ENCODE data around the gene SLC12A8. TPM values are rescaled to one million over a fixed set of nuclear protein-coding genes. Genes with fewer than 3 reads are reported as not detected.

The SLC12A8 gene
- total and polyA plus RNA-seq, 4 donors: 1.1 to 2.6 (median 1.4) TPM; not detected in 1

DNA sequence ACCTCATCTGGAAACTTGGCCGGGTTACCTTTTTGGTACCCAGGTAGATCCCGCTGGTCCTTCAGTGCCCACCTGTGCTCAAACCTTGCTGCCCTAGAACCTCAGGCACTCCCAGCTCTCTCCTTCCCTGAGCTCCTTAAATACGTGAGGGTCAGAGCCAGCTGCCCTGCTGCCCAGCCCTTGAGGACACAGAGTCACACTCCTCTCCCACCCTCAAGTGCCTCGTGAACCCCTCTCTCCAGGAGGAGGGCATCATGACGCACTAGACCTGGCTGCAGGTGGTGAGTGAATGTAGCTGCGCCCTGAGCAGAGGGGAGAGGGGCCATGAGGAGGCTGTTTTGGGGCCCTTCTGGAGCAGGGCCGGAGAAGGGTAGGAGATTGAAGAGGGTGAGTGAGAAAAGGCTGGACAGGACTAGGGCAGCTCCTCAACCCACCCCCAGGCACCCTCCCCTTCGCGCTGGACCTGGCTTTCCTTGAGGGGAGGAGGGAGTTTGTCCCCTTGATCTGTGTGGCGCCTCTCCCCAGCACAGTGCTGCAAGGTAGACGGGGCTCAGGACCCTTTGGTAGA is 941 bp downstream of the SLC12A8 start:
- 69 to 74% methylated on average over 10 to 11 of the region's 11 CpGs for WGBS, 2 donors
- Histone ChIP-seq H3K4me3 (ENCODE audit: low read length in 2 of 2) (no peak overlapping the region), H3K4me1 (ENCODE audit: control insufficient read depth in 1 of 2, insufficient read depth in 2 of 2, low read length in 2 of 2) (no peaks in the 10 kb centered on the region), H3K9me3 (ENCODE audit: control insufficient read depth, low read length) (no peaks in the 10 kb centered on the region), H3K27ac (ENCODE audit: low read depth in 1 of 2, low read length in 2 of 2) (no peak overlapping the region), H3K36me3 (ENCODE audit: control insufficient read depth in 1 of 2, insufficient read depth in 2 of 2, low read length in 1 of 2) (no peaks in the 10 kb centered on the region), H3K27me3 (ENCODE audit: control insufficient read depth in 1 of 2, insufficient read depth in 2 of 2, low read length in 1 of 2) (peaks cover 0 to 1% of the 10 kb centered on the region in 2 donors)
- DNase-seq (no peak), ATAC-seq (ENCODE audit: low FRiP score) (peak; percentile 21)
- intact Hi-C loops (cut with DNase I): no loop called here

DNA sequence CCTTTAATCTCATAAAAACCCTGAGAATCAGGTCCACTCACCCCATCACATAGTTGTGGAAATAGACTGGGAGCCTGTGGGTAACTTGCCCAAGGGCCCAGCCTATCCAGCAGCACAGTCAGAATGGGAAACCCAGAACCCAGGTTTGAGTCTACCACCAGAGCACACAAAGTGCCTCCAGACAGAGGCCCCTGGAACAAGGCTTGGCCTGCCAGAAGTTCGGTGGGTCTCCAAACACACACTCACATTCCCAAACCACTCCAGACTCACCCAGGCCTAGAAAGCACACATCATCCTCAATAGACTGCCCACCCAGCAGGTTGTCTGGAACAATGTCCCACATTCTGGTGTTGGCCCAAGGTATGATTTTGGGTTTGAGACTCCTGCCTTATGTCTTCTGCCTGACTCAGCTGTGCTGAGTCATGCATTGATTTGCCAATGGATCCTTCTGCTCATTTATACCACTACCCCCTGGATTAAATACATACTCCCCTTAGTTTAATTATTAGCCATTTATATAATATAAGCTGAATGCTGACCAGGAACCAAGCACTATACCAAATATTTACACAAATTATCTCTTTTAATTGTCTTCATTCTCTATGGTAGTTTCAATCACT is 4.5 kb downstream of the SLC12A8 start:
- Histone ChIP-seq H3K4me3 (ENCODE audit: low read length in 2 of 2) (no peak overlapping the region), H3K27me3 (ENCODE audit: control insufficient read depth in 1 of 2, insufficient read depth in 2 of 2, low read length in 1 of 2) (no peaks in the 10 kb centered on the region), H3K9me3 (ENCODE audit: control insufficient read depth, low read length) (no peaks in the 10 kb centered on the region), H3K27ac (ENCODE audit: low read depth in 1 of 2, low read length in 2 of 2) (no peak overlapping the region), H3K4me1 (ENCODE audit: control insufficient read depth in 1 of 2, insufficient read depth in 2 of 2, low read length in 2 of 2) (no peaks in the 10 kb centered on the region), H3K36me3 (ENCODE audit: control insufficient read depth in 1 of 2, insufficient read depth in 2 of 2, low read length in 1 of 2) (no peaks in the 10 kb centered on the region)
- no peak for DNase-seq
- intact Hi-C loops (cut with DNase I): no loop called here
- 83 to 96% methylated on average over 1 of the region's 1 CpG for WGBS, 2 donors
- ATAC-seq (ENCODE audit: low FRiP score): no peak

DNA sequence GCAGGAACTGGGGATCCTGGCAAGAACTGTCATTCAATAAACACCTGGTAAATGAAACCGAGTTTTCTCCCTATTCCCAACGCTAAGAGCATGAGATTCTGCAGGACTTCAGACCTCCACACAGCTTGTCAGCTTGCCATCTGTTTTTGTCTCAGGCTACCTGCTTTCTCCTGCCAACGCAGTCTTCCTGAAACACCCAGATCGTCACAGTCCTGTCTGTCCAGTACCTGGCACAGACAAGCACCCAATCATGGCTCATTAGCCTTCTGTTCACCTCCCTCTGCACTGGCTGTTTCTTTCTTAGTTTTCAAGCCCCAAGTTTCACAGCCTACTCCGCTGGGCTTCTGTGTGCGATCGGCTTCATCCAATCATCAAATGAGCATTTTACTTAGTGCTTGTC is 5.0 kb downstream of the SLC12A8 start:
- 77 to 85% methylated on average over 7 of the region's 7 CpGs for WGBS, 2 donors
- H3K36me3 ChIP-seq (ENCODE audit: control insufficient read depth in 1 of 2, insufficient read depth in 2 of 2, low read length in 1 of 2): no peaks in the 10 kb centered on the region
- H3K9me3 ChIP-seq (ENCODE audit: control insufficient read depth, low read length): no peaks in the 10 kb centered on the region
- intact Hi-C loops (cut with DNase I): no loop called here
- ATAC-seq (ENCODE audit: low FRiP score) (no peak), DNase-seq (no peak)
- H3K4me1 ChIP-seq (ENCODE audit: control insufficient read depth in 1 of 2, insufficient read depth in 2 of 2, low read length in 2 of 2): no peaks in the 10 kb centered on the region
- no peaks in the 10 kb centered on the region for H3K27me3 ChIP-seq (ENCODE audit: control insufficient read depth in 1 of 2, insufficient read depth in 2 of 2, low read length in 1 of 2)
- H3K27ac ChIP-seq (ENCODE audit: low read depth in 1 of 2, low read length in 2 of 2): no peak overlapping the region
- H3K4me3 ChIP-seq (ENCODE audit: low read length in 2 of 2): no peak overlapping the region

DNA sequence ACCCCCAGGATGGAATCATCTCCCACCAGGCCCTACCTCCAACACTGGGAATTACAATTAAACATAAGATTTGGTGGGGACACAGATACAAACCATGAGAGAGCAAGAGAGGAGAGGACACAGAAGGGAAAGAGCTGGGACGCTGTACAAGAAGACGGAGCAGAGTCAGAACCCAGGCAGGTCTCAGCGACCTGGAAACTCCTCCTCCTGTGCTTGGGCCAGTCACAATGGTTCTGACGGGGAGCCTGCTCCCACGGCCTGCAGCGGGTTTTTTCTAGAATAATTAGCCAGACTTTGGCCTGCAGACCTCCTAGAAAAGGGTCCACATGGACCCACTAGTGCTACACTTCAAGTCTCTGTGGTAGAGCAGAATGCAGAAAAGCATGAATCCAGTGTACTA is 5.6 kb downstream of the SLC12A8 start:
- no peaks in the 10 kb centered on the region for H3K4me1 ChIP-seq (ENCODE audit: control insufficient read depth in 1 of 2, insufficient read depth in 2 of 2, low read length in 2 of 2)
- 74 to 83% methylated on average over 6 of the region's 6 CpGs for WGBS, 2 donors
- DNase-seq: no peak
- H3K9me3 ChIP-seq (ENCODE audit: control insufficient read depth, low read length): no peaks in the 10 kb centered on the region
- no peak for ATAC-seq (ENCODE audit: low FRiP score)
- no peaks in the 10 kb centered on the region for H3K27me3 ChIP-seq (ENCODE audit: control insufficient read depth in 1 of 2, insufficient read depth in 2 of 2, low read length in 1 of 2)
- H3K27ac ChIP-seq (ENCODE audit: low read depth in 1 of 2, low read length in 2 of 2): no peak overlapping the region
- H3K4me3 ChIP-seq (ENCODE audit: low read length in 2 of 2): no peak overlapping the region
- H3K36me3 ChIP-seq (ENCODE audit: control insufficient read depth in 1 of 2, insufficient read depth in 2 of 2, low read length in 1 of 2): no peaks in the 10 kb centered on the region
- intact Hi-C loops (cut with DNase I): no loop called here

DNA sequence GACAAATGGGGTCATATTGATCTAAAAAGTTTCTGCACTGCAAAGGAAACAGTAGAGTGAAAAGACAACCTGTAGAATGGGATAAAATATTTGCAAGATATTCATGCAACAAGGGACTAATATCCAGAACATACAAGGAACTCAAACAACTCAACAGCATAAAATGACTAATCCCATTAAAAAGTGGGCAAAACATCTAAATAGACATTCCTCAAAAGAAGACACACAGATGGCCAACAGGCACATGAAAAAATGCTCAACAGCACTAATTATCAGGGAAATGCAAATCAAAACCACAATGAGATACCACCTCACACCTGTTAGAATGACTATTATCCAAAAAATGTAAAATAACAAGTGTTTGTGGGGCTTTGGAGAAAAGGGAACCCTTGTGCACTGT is 8.8 kb downstream of the SLC12A8 start:
- intact Hi-C loops (cut with DNase I): no loop called here
- Histone ChIP-seq H3K9me3 (ENCODE audit: control insufficient read depth, low read length) (no peaks in the 10 kb centered on the region), H3K36me3 (ENCODE audit: control insufficient read depth in 1 of 2, insufficient read depth in 2 of 2, low read length in 1 of 2) (no peaks in the 10 kb centered on the region), H3K4me1 (ENCODE audit: control insufficient read depth in 1 of 2, insufficient read depth in 2 of 2, low read length in 2 of 2) (no peaks in the 10 kb centered on the region), H3K4me3 (ENCODE audit: low read length in 2 of 2) (no peak overlapping the region), H3K27me3 (ENCODE audit: control insufficient read depth in 1 of 2, insufficient read depth in 2 of 2, low read length in 1 of 2) (no peaks in the 10 kb centered on the region), H3K27ac (ENCODE audit: low read depth in 1 of 2, low read length in 2 of 2) (no peak overlapping the region)
- no peak for DNase-seq
- no peak for ATAC-seq (ENCODE audit: low FRiP score)

DNA sequence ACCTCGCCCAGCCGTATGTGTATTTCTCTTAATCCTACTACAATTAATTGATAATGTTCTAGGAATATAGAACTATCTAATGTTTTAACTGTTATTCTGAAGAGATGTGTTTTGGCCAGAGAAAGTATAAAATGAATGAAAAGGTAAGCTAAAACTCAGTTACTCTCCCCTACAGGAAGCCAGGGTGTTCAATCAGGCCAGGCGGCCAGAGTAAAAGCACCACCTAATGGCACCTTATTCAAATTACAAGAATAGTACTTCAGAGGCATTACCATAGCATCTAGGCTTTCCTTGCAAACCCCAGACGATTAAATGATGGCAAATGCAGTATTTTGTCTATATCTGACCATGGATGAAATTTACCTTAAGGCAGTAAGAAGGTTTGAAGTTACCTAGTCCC is 10.4 kb downstream of the SLC12A8 start:
- no peaks in the 10 kb centered on the region for H3K4me1 ChIP-seq (ENCODE audit: control insufficient read depth in 1 of 2, insufficient read depth in 2 of 2, low read length in 2 of 2)
- 73 to 80% methylated on average over 4 of the region's 4 CpGs for WGBS, 2 donors
- no peak overlapping the region for H3K27ac ChIP-seq (ENCODE audit: low read depth in 1 of 2, low read length in 2 of 2)
- H3K27me3 ChIP-seq (ENCODE audit: control insufficient read depth in 1 of 2, insufficient read depth in 2 of 2, low read length in 1 of 2): no peaks in the 10 kb centered on the region
- no peaks in the 10 kb centered on the region for H3K9me3 ChIP-seq (ENCODE audit: control insufficient read depth, low read length)
- no peak overlapping the region for H3K4me3 ChIP-seq (ENCODE audit: low read length in 2 of 2)
- DNase-seq (no peak), ATAC-seq (ENCODE audit: low FRiP score) (no peak)
- no peaks in the 10 kb centered on the region for H3K36me3 ChIP-seq (ENCODE audit: control insufficient read depth in 1 of 2, insufficient read depth in 2 of 2, low read length in 1 of 2)
- intact Hi-C loops (cut with DNase I): no loop called here

DNA sequence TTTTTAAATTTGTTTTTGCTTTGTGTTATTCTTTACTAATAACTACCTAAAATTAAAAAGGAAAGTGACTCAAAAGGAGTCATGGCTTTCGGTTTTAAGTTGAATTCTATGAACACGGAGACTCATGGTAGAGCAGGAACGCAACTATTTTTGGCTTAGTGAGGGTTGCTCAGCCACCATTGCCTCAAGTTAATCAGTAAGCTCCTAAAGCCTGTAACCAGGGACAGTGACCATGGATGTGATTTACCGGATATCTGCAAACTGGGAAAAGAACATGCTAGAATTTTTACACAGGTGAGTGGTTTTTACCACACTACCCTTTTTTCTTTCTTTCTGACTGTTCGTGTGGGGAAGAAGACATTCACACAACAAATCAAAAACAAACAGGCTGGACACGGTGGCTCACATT is 11.8 kb downstream of the SLC12A8 start:
- Histone ChIP-seq H3K4me3 (ENCODE audit: low read length in 2 of 2) (no peak overlapping the region), H3K36me3 (ENCODE audit: control insufficient read depth in 1 of 2, insufficient read depth in 2 of 2, low read length in 1 of 2) (no peaks in the 10 kb centered on the region), H3K9me3 (ENCODE audit: control insufficient read depth, low read length) (no peaks in the 10 kb centered on the region), H3K27ac (ENCODE audit: low read depth in 1 of 2, low read length in 2 of 2) (no peak overlapping the region), H3K4me1 (ENCODE audit: control insufficient read depth in 1 of 2, insufficient read depth in 2 of 2, low read length in 2 of 2) (no peaks in the 10 kb centered on the region), H3K27me3 (ENCODE audit: control insufficient read depth in 1 of 2, insufficient read depth in 2 of 2, low read length in 1 of 2) (no peaks in the 10 kb centered on the region)
- ATAC-seq (ENCODE audit: low FRiP score) (no peak), DNase-seq (no peak)
- 87 to 90% methylated on average over 6 of the region's 6 CpGs for WGBS, 2 donors
- intact Hi-C loops (cut with DNase I): no loop called here

DNA sequence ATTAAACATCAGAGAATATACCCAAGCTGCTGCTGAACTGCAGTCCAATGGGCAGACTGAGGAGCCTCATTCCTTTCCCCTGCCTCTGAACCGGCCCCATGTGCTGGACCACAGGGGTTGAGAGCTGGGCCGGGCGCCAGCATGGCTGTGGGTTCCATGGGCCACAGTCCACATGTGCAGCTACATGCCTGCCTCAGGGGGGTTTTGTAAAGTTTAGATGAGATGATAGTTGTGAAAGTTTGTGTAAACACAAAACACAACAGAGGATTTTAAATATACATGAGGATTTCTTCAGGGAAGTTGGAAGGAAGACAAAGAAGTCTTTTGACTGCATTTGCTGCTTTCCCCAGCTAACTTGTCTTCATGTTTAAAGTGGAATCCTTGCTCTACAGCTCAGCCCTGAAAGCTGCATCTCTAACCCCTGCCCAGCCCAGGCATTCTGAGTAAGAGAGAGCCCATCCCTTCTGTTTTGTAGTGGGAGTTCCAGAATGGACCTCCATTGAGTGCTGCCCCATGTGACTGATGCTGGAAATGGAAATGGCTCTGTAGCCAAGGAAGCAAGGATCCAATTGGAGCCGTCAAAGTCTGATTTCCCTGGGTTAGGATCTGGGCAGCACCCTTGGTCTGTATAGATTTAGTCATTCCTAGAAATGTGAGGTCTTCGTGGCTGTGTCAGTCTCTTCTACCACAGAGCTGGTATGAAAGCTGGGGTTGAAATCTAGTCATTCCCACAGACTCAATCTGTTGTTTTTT is 17.5 kb downstream of the SLC12A8 start:
- no peak overlapping the region for H3K4me3 ChIP-seq (ENCODE audit: low read length in 2 of 2)
- ATAC-seq (ENCODE audit: low FRiP score) (no peak), DNase-seq (no peak)
- H3K27ac ChIP-seq (ENCODE audit: low read depth in 1 of 2, low read length in 2 of 2): no peak overlapping the region
- no peaks in the 10 kb centered on the region for H3K9me3 ChIP-seq (ENCODE audit: control insufficient read depth, low read length)
- H3K4me1 ChIP-seq (ENCODE audit: control insufficient read depth in 1 of 2, insufficient read depth in 2 of 2, low read length in 2 of 2): no peaks in the 10 kb centered on the region
- intact Hi-C loops (cut with DNase I): no loop called here
- H3K36me3 ChIP-seq (ENCODE audit: control insufficient read depth in 1 of 2, insufficient read depth in 2 of 2, low read length in 1 of 2): no peaks in the 10 kb centered on the region
- H3K27me3 ChIP-seq (ENCODE audit: control insufficient read depth in 1 of 2, insufficient read depth in 2 of 2, low read length in 1 of 2): no peaks in the 10 kb centered on the region
- 81 to 88% methylated on average over 5 of the region's 5 CpGs for WGBS, 2 donors
